GM19372 (cell line): ENCODE measurements around the gene SEC22C.
"Not testable (repeated sequence)": the region's sequence is repeated elsewhere in the genome, so short reads cannot be mapped to it uniquely, and the experiment has no call there.

ENCODE experiments used
- ATAC-seq: cut with Tn5 transposase; IDR thresholded peaks from one replicate; pipeline ENCODE4 v1.9.1; 2021; ENCODE audit warnings: mild to moderate bottlenecking, low read depth, moderate library complexity; ENCODE audit not compliant: unreplicated experiment

Gene SEC22C

GRCh38 chr3:42581709-42582473 lies at the start of gene SEC22C:
TSS of gene SEC22C (minus strand) at chr3:42581967. CDS start at chr3:42569046, 12,921 bp downstream.
- ATAC-seq = peak; percentile 92

- ATAC-seq = no peak
Measured at GRCh38 chr3:42613462-42613861, 31.7 kb upstream of the SEC22C start.

- ATAC-seq = no peak
Measured at GRCh38 chr3:42612928-42613327, 31.2 kb upstream of the SEC22C start.

- no peak for ATAC-seq
Measured at GRCh38 chr3:42612217-42612616, 30.4 kb upstream of the SEC22C start.

- no peak for ATAC-seq
Measured at GRCh38 chr3:42610976-42611375, 29.2 kb upstream of the SEC22C start.

GRCh38 chr3:42608581-42608980 lies 26.8 kb upstream of the SEC22C start:
- no peak for ATAC-seq

- no peak for ATAC-seq
Measured at GRCh38 chr3:42605546-42606173, 23.9 kb upstream of the SEC22C start.

- no peak for ATAC-seq
Measured at GRCh38 chr3:42602961-42603360, 21.2 kb upstream of the SEC22C start.

- ATAC-seq = no peak
Measured at GRCh38 chr3:42601896-42602581, 20.3 kb upstream of the SEC22C start.

- ATAC-seq = peak; percentile 7
Measured at GRCh38 chr3:42600958-42601675, 19.4 kb upstream of the SEC22C start.

GRCh38 chr3:42600111-42600957 lies 18.6 kb upstream of the SEC22C start, which contains the start of gene NKTR:
TSS of gene NKTR (plus strand) at chr3:42600686. CDS start at chr3:42601007, 321 bp downstream.
- ATAC-seq = peak; percentile 76

- not testable (repeated sequence) for ATAC-seq
Measured at GRCh38 chr3:42597098-42597497, 15.3 kb upstream of the SEC22C start.

GRCh38 chr3:42595682-42596081 lies 13.9 kb upstream of the SEC22C start:
- ATAC-seq = no peak

- ATAC-seq = no peak
Measured at GRCh38 chr3:42593635-42594034, 11.9 kb upstream of the SEC22C start.

- no peak for ATAC-seq
Measured at GRCh38 chr3:42591811-42592210, 10.0 kb upstream of the SEC22C start.

- ATAC-seq = no peak
Measured at GRCh38 chr3:42590989-42591756, 9.4 kb upstream of the SEC22C start.

GRCh38 chr3:42589382-42590109 lies 7.8 kb upstream of the SEC22C start:
- ATAC-seq = no peak

- ATAC-seq = no peak
Measured at GRCh38 chr3:42588625-42589024, 6.9 kb upstream of the SEC22C start.
